Lower lobe of right lung (tissue), 2 donors: ENCODE measurements around the gene CKAP2. TPM values are rescaled to one million over a fixed set of nuclear protein-coding genes. Genes with fewer than 3 reads are reported as not detected.

ENCODE experiments used
- ATAC-seq, 2 donors: fragments of 200-7000 bp; cut with Tn5 transposase; one replicate each; pipeline ENCODE4 v1.9.1; 2020 to 2022; ENCODE audit warnings: mild to moderate bottlenecking in 2 of 2, moderate library complexity in 2 of 2
- DNase-seq: peaks from one replicate; pipeline ENCODE4 v3.0.0-alpha.2; 2020
- H3K27ac ChIP-seq: fragments of 200-600 bp; one replicate; pipeline ENCODE4 v1.8.0; 2022
- H3K27me3 ChIP-seq: fragments of 200-600 bp; one replicate; pipeline ENCODE4 v1.8.0; 2022; ENCODE audit warnings: low read depth
- H3K36me3 ChIP-seq: fragments of 200-600 bp; one replicate; pipeline ENCODE4 v1.8.0; 2022; ENCODE audit warnings: mild to moderate bottlenecking
- H3K4me1 ChIP-seq: fragments of 200-600 bp; one replicate; pipeline ENCODE4 v1.8.0; 2022
- H3K4me3 ChIP-seq: fragments of 200-600 bp; one replicate; pipeline ENCODE4 v1.8.0; 2022; ENCODE audit warnings: mild to moderate bottlenecking
- H3K9me3 ChIP-seq: fragments of 200-600 bp; one replicate; pipeline ENCODE4 v1.8.0; 2022
- CTCF ChIP-seq: fragments of 200-600 bp; IDR thresholded peaks from one replicate; pipeline ENCODE4 v1.8.0; 2022; ENCODE audit warnings: antibody characterized with exemption, mild to moderate bottlenecking
- intact Hi-C: fragments of 100-400 bp; cut with DNase I; formaldehyde crosslinking; loops from one replicate; pipeline ENCODE4 v1.11.0; 2022
- total RNA-seq: library from RNA; stranded (reverse); fragmentation: NEBNext Ultra II Directional; extraction: Animal tissue kit (Norgen Biotek cat#: 25700); gene quantifications from one replicate; pipeline ENCODE4 v1.2.1, GENCODE V29; 2021
- donor health status: DM: no; HTN: yes; CAD: no; lungs with severe emphysema.

CKAP2 gene
- total RNA-seq, 1 donor from 2014 or later, result 10.4 TPM

DNA sequence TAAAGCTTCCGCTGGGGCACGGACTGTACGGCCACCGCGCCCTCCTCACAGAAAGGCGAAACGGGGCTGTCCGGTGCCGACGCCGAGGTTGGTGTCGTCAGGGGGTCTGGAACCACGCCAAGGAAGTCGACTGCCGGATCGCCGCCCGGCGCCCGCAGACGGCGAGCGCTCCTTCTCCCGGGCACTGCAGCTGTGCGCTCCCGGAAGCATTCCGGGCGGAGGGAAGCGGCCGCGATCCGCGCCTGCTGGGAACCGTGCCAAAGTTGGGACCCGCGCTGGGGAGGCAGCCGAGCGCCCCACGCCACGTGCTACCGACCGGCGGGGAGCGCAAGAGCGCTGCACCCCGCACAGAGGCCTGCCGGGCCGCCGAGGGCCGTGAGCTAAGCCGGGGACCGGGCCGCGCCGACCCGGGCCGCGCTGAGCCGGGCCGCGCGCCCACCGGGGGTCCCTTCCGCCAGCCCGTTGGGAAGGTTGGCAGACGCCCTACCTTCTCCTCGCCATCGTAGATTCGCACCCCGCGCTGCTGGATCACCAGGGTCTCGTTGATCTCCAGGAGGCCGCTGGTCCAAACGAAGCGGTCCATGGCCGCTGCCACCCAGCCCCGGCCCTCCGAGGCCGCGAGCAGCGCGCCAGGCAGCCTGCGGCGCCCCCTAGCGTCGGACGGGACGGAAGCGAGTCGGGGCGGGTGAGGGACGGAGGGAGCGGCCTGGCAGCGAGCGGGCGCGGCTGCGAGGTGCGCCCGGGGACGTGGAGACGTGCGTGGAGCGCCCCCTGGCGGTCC, 5.1 kb upstream of the CKAP2 start, which contains the start of gene VPS36:
VPS36 (minus strand) TSS at position 623 of the 781 bp plus-strand sequence; CDS start at position 583, 40 bp downstream.
- intact Hi-C loops, result no loop called here
- no peaks in the 10 kb centered on the region for H3K36me3 ChIP-seq
- peaks cover 41% of the 10 kb centered on the region for H3K4me1 ChIP-seq
- TF ChIP-seq CTCF, result peak; percentile 100
- DNase-seq (peak; percentile 98), ATAC-seq (peak; percentile 94 to 97)
- no peaks in the 10 kb centered on the region for H3K9me3 ChIP-seq
- peak within 1 kb of the TSS; percentile 81 for H3K4me3 ChIP-seq
- no peaks in the 10 kb centered on the region for H3K27me3 ChIP-seq
- peak within 1 kb of the TSS; percentile 100 for H3K27ac ChIP-seq

DNA sequence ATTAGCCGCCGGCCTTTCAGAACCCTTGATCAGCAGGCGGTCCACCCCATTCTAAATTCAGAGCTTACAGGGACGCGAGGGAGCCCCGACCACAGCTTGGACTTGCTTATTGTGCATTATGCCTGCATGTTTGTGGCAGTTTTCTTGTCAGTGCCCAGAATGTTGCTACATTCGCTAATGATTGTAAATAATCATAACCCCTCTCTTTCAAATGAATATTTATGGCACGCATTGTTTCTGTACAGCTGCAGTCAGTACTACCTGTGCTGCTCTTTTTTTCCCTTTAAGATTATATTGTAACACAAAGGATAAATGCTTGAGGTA, 4.5 kb upstream of the CKAP2 start:
- H3K27me3 ChIP-seq, result no peaks in the 10 kb centered on the region
- intact Hi-C loops, result no loop called here
- H3K27ac ChIP-seq, result peak overlapping the region; percentile 100
- no peak for ATAC-seq
- H3K9me3 ChIP-seq, result no peaks in the 10 kb centered on the region
- H3K36me3 ChIP-seq, result no peaks in the 10 kb centered on the region
- no peak for DNase-seq
- TF ChIP-seq CTCF, result no peak
- H3K4me1 ChIP-seq, result peaks cover 41% of the 10 kb centered on the region
- H3K4me3 ChIP-seq, result peak overlapping the region; percentile 81

- peaks cover 44% of the 10 kb centered on the region for H3K4me1 ChIP-seq
- no peak for TF ChIP-seq CTCF
- intact Hi-C loops, result no loop called here
- peak overlapping the region; percentile 81 for H3K4me3 ChIP-seq
- no peaks in the 10 kb centered on the region for H3K27me3 ChIP-seq
- H3K36me3 ChIP-seq, result no peaks in the 10 kb centered on the region
- H3K9me3 ChIP-seq, result no peaks in the 10 kb centered on the region
- H3K27ac ChIP-seq, result no peak overlapping the region
- no peak for ATAC-seq
- no peak for DNase-seq
Observed at GRCh38 chr13:52451135-52451804, 4.0 kb upstream of the CKAP2 start.

DNA sequence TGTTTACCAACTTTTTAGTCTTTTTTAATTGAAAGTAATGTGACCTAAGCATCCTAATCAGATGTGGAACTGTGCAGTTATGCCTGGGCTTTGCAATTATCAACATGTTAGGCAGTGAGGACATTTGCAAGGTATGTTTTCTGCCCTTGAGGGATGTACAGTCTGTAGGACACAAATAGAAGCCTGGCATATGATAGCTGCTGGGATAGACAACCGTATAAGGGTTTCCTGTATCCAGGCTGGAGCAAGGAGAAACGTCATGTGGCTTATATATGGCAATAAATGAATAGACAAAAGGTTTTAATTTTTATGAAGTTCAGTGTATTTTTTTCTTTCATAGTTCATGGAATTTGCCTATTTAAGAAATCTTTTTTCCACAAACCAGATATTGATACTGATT, 2.8 kb upstream of the CKAP2 start:
- no peak overlapping the region for H3K4me3 ChIP-seq
- intact Hi-C loops, result no loop called here
- H3K9me3 ChIP-seq, result no peaks in the 10 kb centered on the region
- DNase-seq (no peak), ATAC-seq (no peak)
- H3K36me3 ChIP-seq, result no peaks in the 10 kb centered on the region
- no peaks in the 10 kb centered on the region for H3K27me3 ChIP-seq
- no peak for TF ChIP-seq CTCF
- H3K4me1 ChIP-seq, result peaks cover 37% of the 10 kb centered on the region
- no peak overlapping the region for H3K27ac ChIP-seq

DNA sequence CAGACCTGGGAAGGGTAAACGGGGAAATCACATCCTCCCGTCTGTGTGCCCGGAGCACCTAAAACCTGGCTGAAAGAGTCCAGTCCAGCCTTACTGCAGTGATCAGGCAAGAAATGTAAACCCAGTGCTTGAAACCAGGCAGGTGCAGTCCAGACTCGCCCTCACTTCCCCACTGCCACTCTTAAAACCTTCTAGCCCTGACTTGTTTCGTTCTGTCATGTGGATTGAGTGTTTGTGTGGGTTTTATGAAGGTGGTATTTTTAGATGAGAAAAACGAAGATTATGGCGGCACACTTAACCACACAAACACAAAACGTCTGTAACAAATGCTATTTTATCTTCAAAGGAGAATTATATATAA, 839 bp upstream of the CKAP2 start:
- Histone ChIP-seq H3K9me3 (no peaks in the 10 kb centered on the region), H3K36me3 (no peaks in the 10 kb centered on the region), H3K4me3 (peak overlapping the region; percentile 69), H3K4me1 (peaks cover 18% of the 10 kb centered on the region), H3K27me3 (no peaks in the 10 kb centered on the region), H3K27ac (peak overlapping the region; percentile 95)
- no peak for TF ChIP-seq CTCF
- ATAC-seq, result no peak
- DNase-seq, result no peak
- intact Hi-C loops, result no loop called here
